Endometrial microvascular endothelial cells (primary cell): Measurements from ENCODE around the gene INPPL1. TPM values are rescaled to one million over a fixed set of nuclear protein-coding genes. Genes with fewer than 3 reads are reported as not detected.
"Not testable (repeated sequence)": the region's sequence is repeated elsewhere in the genome, so short reads cannot be mapped to it uniquely, and the experiment has no call there.

Source experiments
- in situ Hi-C: cut with HindIII; loops from 2 replicates; pipeline ENCODE4 v1.10.0; 2017; ENCODE audit warnings: low sequenced_read_pairs, low pct_unique_long_range_greater_than_20kb; ENCODE audit errors: inconsistent ontology term
- total RNA-seq: library from RNA; depleted of rRNA; stranded (reverse); fragments of >200 nt; gene quantifications from one replicate; pipeline ENCODE4 v1.2.3, GENCODE V29; 2015; ENCODE audit errors: inconsistent ontology term

The INPPL1 gene, protein sequence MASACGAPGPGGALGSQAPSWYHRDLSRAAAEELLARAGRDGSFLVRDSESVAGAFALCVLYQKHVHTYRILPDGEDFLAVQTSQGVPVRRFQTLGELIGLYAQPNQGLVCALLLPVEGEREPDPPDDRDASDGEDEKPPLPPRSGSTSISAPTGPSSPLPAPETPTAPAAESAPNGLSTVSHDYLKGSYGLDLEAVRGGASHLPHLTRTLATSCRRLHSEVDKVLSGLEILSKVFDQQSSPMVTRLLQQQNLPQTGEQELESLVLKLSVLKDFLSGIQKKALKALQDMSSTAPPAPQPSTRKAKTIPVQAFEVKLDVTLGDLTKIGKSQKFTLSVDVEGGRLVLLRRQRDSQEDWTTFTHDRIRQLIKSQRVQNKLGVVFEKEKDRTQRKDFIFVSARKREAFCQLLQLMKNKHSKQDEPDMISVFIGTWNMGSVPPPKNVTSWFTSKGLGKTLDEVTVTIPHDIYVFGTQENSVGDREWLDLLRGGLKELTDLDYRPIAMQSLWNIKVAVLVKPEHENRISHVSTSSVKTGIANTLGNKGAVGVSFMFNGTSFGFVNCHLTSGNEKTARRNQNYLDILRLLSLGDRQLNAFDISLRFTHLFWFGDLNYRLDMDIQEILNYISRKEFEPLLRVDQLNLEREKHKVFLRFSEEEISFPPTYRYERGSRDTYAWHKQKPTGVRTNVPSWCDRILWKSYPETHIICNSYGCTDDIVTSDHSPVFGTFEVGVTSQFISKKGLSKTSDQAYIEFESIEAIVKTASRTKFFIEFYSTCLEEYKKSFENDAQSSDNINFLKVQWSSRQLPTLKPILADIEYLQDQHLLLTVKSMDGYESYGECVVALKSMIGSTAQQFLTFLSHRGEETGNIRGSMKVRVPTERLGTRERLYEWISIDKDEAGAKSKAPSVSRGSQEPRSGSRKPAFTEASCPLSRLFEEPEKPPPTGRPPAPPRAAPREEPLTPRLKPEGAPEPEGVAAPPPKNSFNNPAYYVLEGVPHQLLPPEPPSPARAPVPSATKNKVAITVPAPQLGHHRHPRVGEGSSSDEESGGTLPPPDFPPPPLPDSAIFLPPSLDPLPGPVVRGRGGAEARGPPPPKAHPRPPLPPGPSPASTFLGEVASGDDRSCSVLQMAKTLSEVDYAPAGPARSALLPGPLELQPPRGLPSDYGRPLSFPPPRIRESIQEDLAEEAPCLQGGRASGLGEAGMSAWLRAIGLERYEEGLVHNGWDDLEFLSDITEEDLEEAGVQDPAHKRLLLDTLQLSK
- total RNA-seq, result 45.4 TPM

DNA sequence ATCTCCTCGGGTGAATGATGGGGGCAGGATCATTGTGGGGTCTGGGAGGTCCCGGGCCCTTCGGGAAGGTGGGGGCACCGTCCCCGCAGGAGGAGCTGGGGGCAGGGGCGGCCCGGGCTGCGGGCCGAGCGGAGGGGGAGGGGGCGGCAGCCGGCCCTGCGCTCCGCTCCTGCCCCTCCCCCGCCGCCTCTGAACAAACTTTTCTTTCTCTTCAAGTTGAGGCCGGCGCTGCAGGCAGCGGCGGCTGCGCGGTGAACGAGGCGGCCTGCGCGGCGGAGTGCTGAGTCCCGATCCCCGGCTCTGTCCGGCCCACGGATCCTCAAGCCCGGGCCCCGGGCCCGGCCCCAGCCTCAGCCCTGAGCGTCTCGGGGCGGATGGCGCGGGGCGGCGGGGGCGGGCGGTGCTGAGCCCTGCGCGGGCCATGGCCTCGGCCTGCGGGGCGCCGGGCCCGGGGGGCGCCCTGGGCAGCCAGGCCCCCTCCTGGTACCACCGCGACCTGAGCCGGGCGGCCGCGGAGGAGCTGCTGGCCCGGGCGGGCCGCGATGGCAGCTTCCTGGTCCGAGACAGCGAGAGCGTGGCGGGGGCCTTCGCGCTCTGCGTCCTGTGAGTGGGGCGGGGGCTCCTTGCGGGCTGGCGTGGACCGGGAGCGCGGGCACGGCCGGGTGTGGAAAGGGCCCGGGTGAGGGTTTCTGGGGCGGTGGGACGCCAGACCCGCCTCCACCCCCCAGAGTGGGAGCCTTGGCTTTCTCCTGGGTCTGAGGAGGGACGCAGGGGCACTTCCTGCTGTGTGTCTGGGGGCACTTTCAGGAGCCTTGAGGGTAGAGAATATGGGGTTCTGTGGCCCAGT, at the start of gene INPPL1:
TSS of gene INPPL1 (plus strand) at position 204 of the 847 bp plus-strand sequence. CDS start at position 422, 218 bp downstream.
- in situ Hi-C loops, result no loop called here

DNA sequence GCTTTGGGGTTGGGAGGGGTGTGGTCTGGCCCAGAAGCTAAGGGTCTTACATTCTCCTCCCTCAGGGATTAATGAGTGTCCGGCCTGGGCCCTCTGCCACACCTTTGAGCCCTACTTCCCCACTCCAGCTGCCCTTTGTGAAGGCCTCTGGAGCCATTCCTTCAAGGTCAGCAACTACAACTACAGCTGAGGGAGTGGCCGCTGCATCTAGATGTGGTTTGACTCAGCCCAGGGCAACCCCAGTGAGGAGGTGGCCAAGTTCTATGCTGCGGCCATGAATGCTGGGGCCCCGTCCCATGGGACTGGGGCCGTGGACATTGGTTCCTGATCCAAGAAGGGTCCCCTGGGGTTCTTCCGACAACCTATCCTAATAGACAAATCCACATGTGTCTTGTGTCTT, 46.9 kb upstream of the INPPL1 start:
- in situ Hi-C loops, result no loop called here

DNA sequence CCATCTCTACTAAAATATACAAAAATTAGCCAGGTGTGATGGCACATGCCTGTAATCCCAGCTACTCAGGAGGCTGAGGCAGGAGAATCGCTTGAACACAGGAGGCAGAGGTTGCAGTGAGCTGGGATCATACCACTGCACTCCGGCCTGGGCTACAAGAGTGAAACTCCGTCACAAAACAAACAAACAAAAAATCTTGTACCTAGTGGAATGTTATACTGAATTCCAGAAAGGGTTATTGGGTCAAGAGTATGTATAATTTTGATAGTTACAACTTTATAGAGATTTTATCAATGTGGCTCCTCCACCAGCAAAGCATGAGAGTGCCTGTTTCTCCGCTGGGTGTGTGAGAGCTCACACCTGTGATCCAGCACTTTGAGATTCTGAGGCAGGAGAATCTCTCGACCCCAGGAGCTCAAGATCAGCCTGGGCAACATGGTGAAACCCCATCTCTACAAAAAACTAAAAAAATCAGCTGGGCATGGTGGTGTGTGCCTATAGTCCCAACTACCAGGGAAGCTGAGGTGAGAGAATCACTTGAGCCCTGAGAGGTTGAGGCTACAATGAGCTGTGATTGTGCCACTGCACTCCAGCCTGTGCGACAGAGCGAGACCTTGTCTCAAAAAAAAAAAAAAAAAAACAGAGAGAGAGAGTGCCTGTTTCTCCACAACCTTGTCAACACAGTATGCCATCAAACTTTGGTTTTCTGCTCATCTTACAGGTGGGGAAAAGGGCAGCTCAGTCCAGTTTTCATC, 45.3 kb upstream of the INPPL1 start:
- in situ Hi-C loops, result no loop called here

DNA sequence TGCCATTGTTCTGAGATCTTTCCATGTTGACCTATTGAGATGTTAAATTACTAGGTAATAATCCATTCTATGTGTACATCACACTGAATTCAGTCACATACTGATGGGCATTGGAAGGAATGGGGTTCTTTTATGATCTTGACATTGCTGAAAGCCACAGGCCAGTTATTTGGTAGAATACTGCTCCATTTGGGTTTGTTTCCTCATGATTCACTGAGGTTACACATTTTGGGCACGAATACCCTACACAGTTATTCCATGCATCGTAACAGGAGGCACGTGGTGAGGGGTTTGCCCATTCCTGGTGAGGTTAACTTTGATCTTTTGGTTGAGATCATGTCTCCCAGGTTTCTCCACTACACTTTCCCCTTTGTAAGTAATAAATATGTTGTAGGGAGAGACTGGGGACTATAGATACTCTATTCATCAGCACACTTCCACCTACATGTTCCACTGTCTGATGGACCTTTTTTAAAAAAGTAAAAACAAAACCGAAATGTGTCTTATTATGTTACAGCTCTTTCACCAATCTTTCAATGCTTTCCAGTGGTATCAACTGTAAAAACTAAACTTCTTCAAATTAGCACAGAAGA, 44.7 kb upstream of the INPPL1 start:
- in situ Hi-C loops, result no loop called here

DNA sequence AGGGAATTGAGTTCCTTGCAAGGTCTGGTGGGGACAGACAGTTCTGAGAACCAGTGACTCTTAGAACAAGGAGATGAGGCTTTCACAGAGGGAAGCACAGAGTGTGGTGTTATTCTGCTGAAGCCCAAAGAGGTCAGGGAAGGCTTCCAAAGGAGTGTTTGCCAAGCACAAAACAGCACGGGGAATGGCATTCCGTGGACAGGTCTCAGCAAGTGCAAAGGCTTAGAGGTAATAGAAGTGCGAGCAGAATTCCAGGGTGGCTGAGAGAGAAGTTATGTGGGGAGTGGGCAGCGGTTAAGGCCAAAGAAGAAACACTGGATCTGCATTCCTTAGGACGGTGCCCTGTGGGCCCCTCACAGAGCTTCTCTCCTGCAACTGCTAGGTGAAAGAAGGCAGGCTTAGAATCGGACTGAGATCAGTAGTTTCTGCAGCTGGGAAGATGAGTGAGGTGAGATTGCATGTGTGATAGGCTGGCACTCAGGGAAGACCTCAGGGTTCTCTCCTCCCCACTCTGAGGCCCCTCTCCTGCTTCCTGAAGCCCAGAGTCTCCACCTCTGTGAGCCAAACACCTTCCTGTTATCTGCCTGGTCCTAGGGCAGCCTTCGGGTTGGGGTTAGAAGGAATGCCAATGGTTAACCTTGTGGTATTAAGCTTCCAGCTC, 43.5 kb upstream of the INPPL1 start:
- in situ Hi-C loops, result not testable (repeated sequence)

DNA sequence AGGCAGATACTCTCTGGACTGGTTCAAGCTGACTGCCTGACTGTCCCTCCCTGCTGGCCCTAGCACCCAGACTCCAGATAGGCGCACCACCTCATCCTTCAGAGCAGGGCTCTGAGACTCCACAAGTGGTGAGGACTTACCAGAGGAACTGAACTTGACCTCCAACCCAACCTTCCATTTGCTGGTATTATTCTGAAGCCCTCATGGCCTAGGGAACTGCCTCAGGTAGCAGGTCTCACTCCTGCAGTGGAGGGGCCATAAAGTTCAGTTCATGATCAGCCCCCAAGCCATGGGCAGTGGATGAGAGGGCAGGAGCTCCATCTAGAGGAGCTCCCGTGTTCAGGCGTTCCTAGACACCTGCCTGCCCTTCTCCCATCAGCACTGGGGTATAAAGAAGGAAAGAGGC, 43.0 kb upstream of the INPPL1 start:
- in situ Hi-C loops, result not testable (repeated sequence)

DNA sequence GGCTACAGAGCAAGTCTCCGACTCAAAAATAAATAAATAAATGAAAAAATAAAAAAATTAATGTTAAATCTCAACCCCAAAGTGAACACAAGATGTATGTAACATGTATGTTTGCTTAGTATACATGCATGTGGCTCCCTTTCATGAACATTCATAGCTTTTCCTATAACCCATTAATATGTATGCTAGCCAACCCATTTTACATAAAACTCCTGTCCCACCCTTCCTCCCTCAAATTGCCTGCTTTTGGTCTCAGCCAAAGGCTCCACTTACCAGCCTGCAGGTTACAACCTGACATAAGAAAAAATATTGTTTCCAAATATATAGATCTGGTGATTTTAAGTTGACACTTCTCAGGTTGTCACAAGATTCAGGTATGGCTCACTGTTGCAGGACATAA, 36.3 kb upstream of the INPPL1 start:
- in situ Hi-C loops, result no loop called here

DNA sequence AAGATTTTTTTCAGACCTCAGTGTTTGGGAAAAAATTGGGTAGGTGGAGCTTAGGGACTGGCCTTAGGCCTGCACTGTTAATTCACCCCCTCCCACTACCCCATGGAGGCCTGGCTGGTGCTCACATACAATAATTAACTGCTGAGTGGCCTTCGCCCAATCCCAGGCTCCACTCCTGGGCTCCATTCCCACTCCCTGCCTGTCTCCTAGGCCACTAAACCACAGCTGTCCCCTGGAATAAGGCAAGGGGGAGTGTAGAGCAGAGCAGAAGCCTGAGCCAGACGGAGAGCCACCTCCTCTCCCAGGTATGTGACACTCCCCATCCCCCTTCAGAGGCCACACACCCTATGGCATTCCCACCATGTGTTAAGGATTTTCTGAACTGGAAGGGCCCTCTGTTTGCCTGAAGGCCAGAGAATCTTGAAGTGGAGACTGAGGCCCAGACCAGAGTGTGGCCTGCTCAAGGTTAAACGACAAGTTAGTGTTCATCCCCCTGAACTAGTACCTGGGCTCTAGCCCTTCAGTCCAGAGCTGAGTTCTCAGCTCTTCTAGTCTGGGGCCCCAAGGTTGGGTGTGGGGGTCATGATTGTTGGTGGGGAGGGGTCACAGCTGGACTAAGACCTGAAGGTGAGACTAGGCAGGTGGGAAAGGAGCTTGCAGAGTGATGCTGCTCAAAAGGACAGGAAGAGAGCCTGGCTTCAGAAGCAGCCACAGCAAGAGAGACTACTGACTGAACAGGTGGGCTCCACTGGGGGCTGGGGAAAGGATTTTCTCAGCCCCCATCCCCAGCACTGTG, 34.9 kb upstream of the INPPL1 start:
- in situ Hi-C loops, result no loop called here

DNA sequence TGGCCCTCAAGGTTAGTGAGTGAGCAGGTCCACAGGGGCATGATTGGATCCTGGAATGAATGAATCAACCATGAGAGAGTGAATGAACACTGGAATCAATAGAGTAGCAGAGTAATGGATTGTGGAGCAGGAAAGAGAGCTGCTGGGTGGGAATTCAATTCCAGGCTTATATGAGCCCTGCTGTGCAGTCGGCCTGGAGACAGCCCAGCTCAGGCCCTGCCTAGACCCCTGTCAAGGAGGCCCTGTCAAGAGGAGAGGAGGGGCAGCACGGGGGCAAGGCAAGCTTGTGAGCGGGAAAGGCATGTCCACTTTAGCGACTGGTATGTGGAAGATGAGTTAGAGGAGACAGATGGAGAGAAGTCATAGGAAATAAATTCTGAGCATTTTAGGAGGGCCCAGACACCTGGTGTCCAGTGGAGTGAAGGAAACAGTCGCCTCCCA, 33.9 kb upstream of the INPPL1 start:
- in situ Hi-C loops, result no loop called here

DNA sequence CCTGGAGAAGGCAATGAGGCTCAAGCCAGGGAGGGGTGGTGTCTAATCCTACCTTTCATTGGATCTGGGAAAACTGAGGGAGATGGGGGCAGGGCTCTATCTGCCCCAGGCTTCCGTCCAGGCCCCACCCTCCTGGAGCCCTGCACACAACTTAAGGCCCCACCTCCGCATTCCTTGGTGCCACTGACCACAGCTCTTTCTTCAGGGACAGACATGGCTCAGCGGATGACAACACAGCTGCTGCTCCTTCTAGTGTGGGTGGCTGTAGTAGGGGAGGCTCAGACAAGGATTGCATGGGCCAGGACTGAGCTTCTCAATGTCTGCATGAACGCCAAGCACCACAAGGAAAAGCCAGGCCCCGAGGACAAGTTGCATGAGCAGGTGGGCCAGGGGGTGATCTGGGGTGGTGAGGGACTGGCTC, 32.6 kb upstream of the INPPL1 start, which contains the start of gene FOLR1:
TSS of gene FOLR1 (plus strand) at position 180 of the 421 bp plus-strand sequence. CDS start at position 214, 34 bp downstream.
- in situ Hi-C loops, result no loop called here

DNA sequence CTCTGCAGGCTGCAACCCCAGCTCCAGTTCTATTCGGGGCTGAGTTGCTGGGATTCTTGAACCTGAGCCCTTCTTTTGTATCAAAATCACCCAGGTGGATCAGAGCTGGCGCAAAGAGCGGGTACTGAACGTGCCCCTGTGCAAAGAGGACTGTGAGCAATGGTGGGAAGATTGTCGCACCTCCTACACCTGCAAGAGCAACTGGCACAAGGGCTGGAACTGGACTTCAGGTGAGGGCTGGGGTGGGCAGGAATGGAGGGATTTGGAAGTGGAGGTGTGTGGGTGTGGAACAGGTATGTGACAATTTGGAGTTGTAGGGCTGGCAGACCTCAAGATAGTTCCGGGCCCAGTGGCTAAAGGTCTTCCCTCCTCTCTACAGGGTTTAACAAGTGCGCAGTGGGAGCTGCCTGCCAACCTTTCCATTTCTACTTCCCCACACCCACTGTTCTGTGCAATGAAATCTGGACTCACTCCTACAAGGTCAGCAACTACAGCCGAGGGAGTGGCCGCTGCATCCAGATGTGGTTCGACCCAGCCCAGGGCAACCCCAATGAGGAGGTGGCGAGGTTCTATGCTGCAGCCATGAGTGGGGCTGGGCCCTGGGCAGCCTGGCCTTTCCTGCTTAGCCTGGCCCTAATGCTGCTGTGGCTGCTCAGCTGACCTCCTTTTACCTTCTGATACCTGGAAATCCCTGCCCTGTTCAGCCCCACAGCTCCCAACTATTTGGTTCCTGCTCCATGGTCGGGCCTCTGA, 28.9 kb upstream of the INPPL1 start:
- in situ Hi-C loops, result no loop called here

DNA sequence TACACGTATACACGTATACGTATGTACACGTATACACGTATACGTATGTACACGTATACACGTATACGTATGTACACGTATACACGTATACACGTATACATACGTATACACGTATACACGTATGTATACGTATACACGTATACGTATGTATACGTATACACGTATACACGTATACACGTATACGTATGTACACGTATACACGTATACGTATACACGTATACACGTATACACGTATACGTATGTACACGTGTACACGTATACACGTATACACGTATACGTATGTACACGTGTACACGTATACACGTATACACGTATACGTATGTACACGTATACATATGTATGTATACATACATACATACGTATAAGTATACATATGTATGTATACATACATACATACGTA, 23.1 kb upstream of the INPPL1 start:
- in situ Hi-C loops, result not testable (repeated sequence)

DNA sequence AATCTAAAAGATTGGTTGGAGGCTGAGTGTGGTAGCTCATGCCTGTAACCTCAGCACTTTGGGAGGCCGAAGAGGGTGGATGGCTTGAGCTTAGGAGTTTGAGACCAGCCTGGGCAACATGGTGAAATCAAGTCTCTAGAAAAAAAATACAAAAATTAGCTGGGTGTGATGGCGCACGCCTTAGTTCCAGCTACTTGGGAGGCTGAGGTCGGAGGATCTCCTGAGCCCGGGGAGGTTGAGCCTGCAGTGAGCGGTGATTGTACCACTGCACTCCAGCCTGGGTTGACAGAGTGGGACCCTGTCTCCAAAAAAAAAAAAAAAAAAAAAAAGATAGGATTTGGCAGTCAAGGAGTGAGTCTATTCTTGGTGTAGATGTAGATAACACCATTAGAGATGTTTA, 22.0 kb upstream of the INPPL1 start:
- in situ Hi-C loops, result no loop called here

DNA sequence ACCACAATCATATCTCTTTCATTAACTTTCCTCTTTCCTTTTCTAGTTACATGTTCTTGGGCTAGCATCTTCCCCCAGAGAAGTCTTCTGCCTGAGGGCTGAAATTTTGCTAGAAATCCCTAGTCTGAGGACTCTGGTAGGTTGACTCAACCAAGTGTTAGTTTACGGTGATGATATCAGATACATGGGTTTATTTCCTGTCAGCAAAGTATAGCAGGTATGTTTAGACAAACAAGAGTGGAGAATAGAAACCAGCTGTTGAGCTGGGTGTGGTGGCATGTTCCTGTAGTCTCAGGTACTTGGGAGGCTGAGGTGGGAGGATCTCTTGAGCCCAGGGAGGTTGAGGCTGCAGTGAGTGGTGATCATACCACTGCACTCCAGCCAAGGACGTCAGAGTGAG, 21.4 kb upstream of the INPPL1 start:
- in situ Hi-C loops, result no loop called here

DNA sequence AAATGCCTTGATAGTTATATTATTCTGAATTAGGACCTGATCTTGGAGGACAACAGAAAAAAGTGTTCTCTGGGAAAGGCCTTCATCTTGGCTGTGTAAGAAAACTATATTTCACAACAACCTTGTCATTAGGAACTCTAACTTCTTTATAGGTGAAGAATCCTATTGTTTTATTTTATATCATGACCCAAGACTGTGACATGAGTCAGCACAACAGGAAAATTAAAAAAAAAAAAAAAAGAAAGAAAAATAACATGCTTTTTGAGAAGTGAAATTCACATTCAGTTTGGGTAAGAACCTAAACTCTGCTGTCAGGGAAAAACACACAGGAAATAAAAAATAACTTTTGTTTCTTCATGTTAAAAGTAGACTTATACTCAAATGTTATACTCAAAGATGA, 19.7 kb upstream of the INPPL1 start:
- in situ Hi-C loops, result no loop called here
